Activated naive CD4-positive, alpha-beta T cell treated with anti-CD3 and anti-CD28 coated beads for 36 hours (primary cell): ENCODE measurements around the gene CNDP2. TPM values are rescaled to one million over a fixed set of nuclear protein-coding genes. Genes with fewer than 3 reads are reported as not detected.

Experiments
- CTCF ChIA-PET: fragments of 350-600 bp; sonication (Branson Sonifier 250); formaldehyde crosslinking; loops from one replicate; lab custom pipeline; 2021; ENCODE audit warnings: antibody characterized with exemption; lab: Charles Lee
- DNase-seq: peaks from one replicate; pipeline ENCODE4 v3.0.0-alpha.2; 2020
- H3K27ac Mint-ChIP-seq: one replicate; pipeline ENCODE4 v1.8.0; 2021; ENCODE audit warnings: mild to moderate bottlenecking, mixed read lengths
- H3K27me3 Mint-ChIP-seq: one replicate; pipeline ENCODE4 v1.8.0; 2021; ENCODE audit warnings: low read depth, mixed read lengths
- H3K36me3 Mint-ChIP-seq: one replicate; pipeline ENCODE4 v1.8.0; 2021; ENCODE audit warnings: low read depth, mixed read lengths
- H3K4me1 Mint-ChIP-seq: one replicate; pipeline ENCODE4 v1.8.0; 2021; ENCODE audit warnings: low read depth, mixed read lengths
- H3K4me3 Mint-ChIP-seq: one replicate; pipeline ENCODE4 v1.8.0; 2021; ENCODE audit warnings: mild to moderate bottlenecking, moderate library complexity, mixed read lengths
- H3K9me3 Mint-ChIP-seq: one replicate; pipeline ENCODE4 v1.8.0; 2021; ENCODE audit warnings: mixed read lengths
- intact Hi-C: fragments of 100-400 bp; cut with micrococcal nuclease; formaldehyde crosslinking; loops from one replicate; pipeline ENCODE4 v1.15.1; 2023
- total RNA-seq, 2 experiments: library from RNA; stranded (reverse); gene quantifications; one replicate each; pipeline ENCODE4 v1.2.3, GENCODE V29; 2021

Gene CNDP2
- total RNA-seq, 2 experiments from 2014 or later: 101 to 107 TPM

- intact Hi-C loops: no loop called here
- peaks cover 8% of the 10 kb centered on the region for H3K4me1 Mint-ChIP-seq
- peak within 1 kb of the TSS; percentile 74 for H3K4me3 Mint-ChIP-seq
- peak; percentile 9 for DNase-seq
- CTCF ChIA-PET: no interaction called here
- peaks cover 28% of the 10 kb centered on the region for H3K27me3 Mint-ChIP-seq
- no peak within 1 kb of the TSS for H3K27ac Mint-ChIP-seq
- no peaks in the 10 kb centered on the region for H3K9me3 Mint-ChIP-seq
- H3K36me3 Mint-ChIP-seq: no peaks in the 10 kb centered on the region
Observed at GRCh38 chr18:74457043-74457724, 39.0 kb upstream of the CNDP2 start, which contains the start of gene DIPK1C. TSS of gene DIPK1C (minus strand) at chr18:74457308. CDS start at chr18:74457259, 49 bp downstream.

GRCh38 chr18:74457725-74458421 is 38.3 kb upstream of the CNDP2 start:
- Mint-ChIP-seq H3K4me3 (peak overlapping the region; percentile 61), H3K36me3 (no peaks in the 10 kb centered on the region), H3K9me3 (no peaks in the 10 kb centered on the region), H3K27me3 (peaks cover 28% of the 10 kb centered on the region), H3K27ac (no peak overlapping the region), H3K4me1 (peaks cover 8% of the 10 kb centered on the region)
- CTCF ChIA-PET: no interaction called here
- intact Hi-C loops: no loop called here
- no peak for DNase-seq

GRCh38 chr18:74459889-74460288 is 36.3 kb upstream of the CNDP2 start:
- Mint-ChIP-seq H3K27me3 (peaks cover 13% of the 10 kb centered on the region), H3K9me3 (no peaks in the 10 kb centered on the region), H3K27ac (no peak overlapping the region), H3K4me3 (no peak overlapping the region), H3K36me3 (no peaks in the 10 kb centered on the region), H3K4me1 (peaks cover 8% of the 10 kb centered on the region)
- DNase-seq: no peak
- CTCF ChIA-PET: interaction anchor here (0.6 to 1.7 kb wide), 3 partner anchors 16 to 34 kb away, joined by 3 to 5 read pairs (median 4); no protein-coding TSS in a partner anchor
- intact Hi-C loops: no loop called here

GRCh38 chr18:74460825-74461224 is 35.3 kb upstream of the CNDP2 start:
- no peak overlapping the region for H3K27ac Mint-ChIP-seq
- no peak overlapping the region for H3K4me3 Mint-ChIP-seq
- peaks cover 8% of the 10 kb centered on the region for H3K4me1 Mint-ChIP-seq
- peaks cover 10% of the 10 kb centered on the region for H3K27me3 Mint-ChIP-seq
- DNase-seq: no peak
- CTCF ChIA-PET: interaction anchor here (0.7 kb wide), 1 partner anchor 94 kb away, joined by 6 read pairs; no protein-coding TSS in a partner anchor
- H3K36me3 Mint-ChIP-seq: no peaks in the 10 kb centered on the region
- H3K9me3 Mint-ChIP-seq: no peaks in the 10 kb centered on the region
- intact Hi-C loops: no loop called here

- no peak for DNase-seq
- Mint-ChIP-seq H3K27ac (no peak overlapping the region), H3K9me3 (no peaks in the 10 kb centered on the region), H3K27me3 (peaks cover 2% of the 10 kb centered on the region), H3K4me3 (no peak overlapping the region), H3K4me1 (peaks cover 3% of the 10 kb centered on the region), H3K36me3 (no peaks in the 10 kb centered on the region)
- CTCF ChIA-PET: interaction anchor here (0.6 kb wide), 1 partner anchor 266 kb away, joined by 3 read pairs; no protein-coding TSS in a partner anchor
- intact Hi-C loops: no loop called here
Observed at GRCh38 chr18:74463254-74463653, 32.9 kb upstream of the CNDP2 start.

DNA sequence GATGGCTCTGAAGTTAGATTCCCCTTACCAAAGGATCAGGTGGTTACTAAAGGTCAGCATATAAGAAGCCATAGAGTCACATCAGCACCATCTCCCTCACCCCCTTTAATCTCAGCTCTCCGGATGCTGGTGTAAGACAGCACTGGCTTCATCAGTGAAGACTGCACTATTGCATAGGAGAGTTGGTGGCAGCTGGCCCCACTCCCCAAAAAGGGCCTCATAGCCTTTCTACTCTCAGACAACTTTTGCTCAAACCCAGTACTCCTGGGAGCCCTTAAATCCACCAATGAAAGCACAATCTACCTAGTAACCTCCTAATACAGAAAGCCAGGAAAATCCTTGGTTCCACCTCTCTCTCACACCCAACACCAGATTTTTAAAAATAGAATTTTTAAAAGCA is 32.2 kb upstream of the CNDP2 start:
- no peaks in the 10 kb centered on the region for H3K9me3 Mint-ChIP-seq
- CTCF ChIA-PET: interaction anchor here (0.6 kb wide), 1 partner anchor 266 kb away, joined by 3 read pairs; no protein-coding TSS in a partner anchor
- no peaks in the 10 kb centered on the region for H3K4me1 Mint-ChIP-seq
- H3K36me3 Mint-ChIP-seq: no peaks in the 10 kb centered on the region
- intact Hi-C loops: no loop called here
- H3K4me3 Mint-ChIP-seq: no peak overlapping the region
- H3K27ac Mint-ChIP-seq: no peak overlapping the region
- no peaks in the 10 kb centered on the region for H3K27me3 Mint-ChIP-seq
- DNase-seq: no peak

DNA sequence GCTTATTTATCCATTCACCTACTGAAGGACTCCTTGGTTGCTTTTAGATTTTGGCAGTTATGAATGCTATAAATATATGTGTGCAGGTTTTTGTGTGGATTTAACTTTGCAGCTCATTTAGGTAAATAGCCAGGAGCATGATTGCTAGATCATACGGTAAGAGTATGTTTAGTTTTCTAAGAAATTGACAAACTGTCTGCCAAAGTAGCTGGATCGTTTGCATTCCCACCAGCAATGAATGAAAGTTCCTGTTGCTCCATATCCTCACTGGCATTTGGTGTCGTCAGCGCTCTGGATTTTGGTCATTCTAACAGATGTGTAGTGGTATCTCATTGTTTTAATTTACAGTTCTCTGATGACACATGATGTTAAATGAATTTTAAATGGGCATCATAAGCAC is 30.4 kb upstream of the CNDP2 start:
- no peak for DNase-seq
- CTCF ChIA-PET: interaction anchor here (0.6 to 1.3 kb wide), 3 partner anchors 10 to 94 kb away, joined by 3 to 4 read pairs (median 4); no protein-coding TSS in a partner anchor
- Mint-ChIP-seq H3K4me1 (no peaks in the 10 kb centered on the region), H3K27me3 (no peaks in the 10 kb centered on the region), H3K36me3 (no peaks in the 10 kb centered on the region), H3K9me3 (peaks cover 9% of the 10 kb centered on the region), H3K27ac (no peak overlapping the region), H3K4me3 (no peak overlapping the region)
- intact Hi-C loops: no loop called here

DNA sequence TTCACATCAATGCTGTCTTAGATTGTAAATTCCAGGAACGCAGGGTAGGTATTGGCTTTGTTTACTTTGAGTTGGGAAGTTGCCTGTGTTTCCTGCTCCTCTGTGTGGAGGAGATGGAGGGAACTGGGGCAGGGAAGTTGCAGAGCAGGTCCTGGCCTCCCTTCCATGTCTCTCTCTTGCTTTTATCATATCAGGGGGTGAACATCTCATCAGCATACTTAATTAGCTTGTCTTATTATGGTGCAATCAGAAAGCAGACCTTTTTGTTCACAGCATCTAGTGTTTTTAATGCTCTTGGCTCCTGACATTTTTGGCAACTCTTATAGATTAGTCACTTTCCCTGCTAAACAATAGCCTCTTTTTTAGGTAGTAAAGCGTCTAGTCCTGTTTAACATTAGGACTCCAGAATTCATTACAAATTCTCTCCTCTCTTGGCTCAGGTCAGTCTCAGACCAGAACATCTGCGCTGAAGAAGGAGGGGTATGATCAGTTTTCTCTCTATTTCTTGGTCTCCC is 27.6 kb upstream of the CNDP2 start:
- Mint-ChIP-seq H3K9me3 (peaks cover 9% of the 10 kb centered on the region), H3K4me1 (no peaks in the 10 kb centered on the region), H3K27me3 (no peaks in the 10 kb centered on the region), H3K4me3 (no peak overlapping the region), H3K36me3 (no peaks in the 10 kb centered on the region), H3K27ac (no peak overlapping the region)
- CTCF ChIA-PET: no interaction called here
- intact Hi-C loops: no loop called here
- DNase-seq: no peak

GRCh38 chr18:74472312-74472711 is 23.9 kb upstream of the CNDP2 start:
- no peak overlapping the region for H3K4me3 Mint-ChIP-seq
- H3K9me3 Mint-ChIP-seq: peaks cover 9% of the 10 kb centered on the region
- no peaks in the 10 kb centered on the region for H3K27me3 Mint-ChIP-seq
- H3K27ac Mint-ChIP-seq: no peak overlapping the region
- CTCF ChIA-PET: no interaction called here
- intact Hi-C loops: no loop called here
- H3K4me1 Mint-ChIP-seq: no peaks in the 10 kb centered on the region
- no peaks in the 10 kb centered on the region for H3K36me3 Mint-ChIP-seq
- DNase-seq: no peak

DNA sequence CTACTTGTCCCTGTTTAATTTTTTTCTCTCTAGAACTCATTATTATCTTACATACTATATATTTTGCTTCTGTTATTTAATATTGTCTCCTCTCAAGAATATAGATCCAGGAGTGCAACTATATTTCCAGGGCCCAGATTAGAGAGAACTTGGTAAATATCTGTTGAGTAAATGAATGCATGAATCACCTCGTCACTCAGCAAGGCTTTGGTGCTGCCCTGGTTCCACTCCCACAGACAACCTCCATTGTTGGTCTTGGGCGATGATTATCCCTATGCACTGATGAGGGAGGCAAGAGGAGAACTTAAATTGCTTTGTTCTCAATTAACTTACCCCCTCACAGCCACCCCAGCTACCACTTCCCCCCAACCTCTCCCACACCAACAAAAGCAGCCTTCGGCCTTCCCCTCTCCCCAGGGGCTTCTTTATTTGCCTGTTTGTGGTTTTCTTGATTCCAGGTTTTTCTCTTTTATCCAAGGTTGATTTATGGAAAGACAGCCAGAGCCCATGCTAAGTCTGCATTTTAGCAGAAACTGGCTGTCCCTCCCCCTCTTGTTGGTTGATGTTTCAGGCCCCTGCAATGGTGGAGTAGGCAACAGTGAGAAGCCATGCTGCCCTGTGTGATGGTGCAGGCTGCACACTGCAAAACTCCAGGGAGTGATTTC is 22.1 kb upstream of the CNDP2 start:
- Mint-ChIP-seq H3K27me3 (no peaks in the 10 kb centered on the region), H3K27ac (no peak overlapping the region), H3K9me3 (peaks cover 9% of the 10 kb centered on the region), H3K4me3 (no peak overlapping the region), H3K36me3 (no peaks in the 10 kb centered on the region), H3K4me1 (no peaks in the 10 kb centered on the region)
- CTCF ChIA-PET: no interaction called here
- DNase-seq: no peak
- intact Hi-C loops: no loop called here

- Mint-ChIP-seq H3K4me3 (no peak overlapping the region), H3K27me3 (no peaks in the 10 kb centered on the region), H3K36me3 (no peaks in the 10 kb centered on the region), H3K27ac (no peak overlapping the region), H3K4me1 (no peaks in the 10 kb centered on the region), H3K9me3 (no peaks in the 10 kb centered on the region)
- intact Hi-C loops: no loop called here
- DNase-seq: peak; percentile 20
- CTCF ChIA-PET: interaction anchor here (0.7 to 1.3 kb wide), 4 partner anchors 10 to 277 kb away, joined by 3 to 4 read pairs (median 4); no protein-coding TSS in a partner anchor
Observed at GRCh38 chr18:74476140-74476539, 20.0 kb upstream of the CNDP2 start.

GRCh38 chr18:74477771-74478170 is 18.4 kb upstream of the CNDP2 start:
- Mint-ChIP-seq H3K36me3 (no peaks in the 10 kb centered on the region), H3K9me3 (no peaks in the 10 kb centered on the region), H3K27me3 (no peaks in the 10 kb centered on the region), H3K4me3 (no peak overlapping the region), H3K4me1 (no peaks in the 10 kb centered on the region), H3K27ac (no peak overlapping the region)
- CTCF ChIA-PET: no interaction called here
- DNase-seq: no peak
- intact Hi-C loops: no loop called here
